Measurements from ENCODE around the gene BARX2. TPM values are rescaled to one million over a fixed set of nuclear protein-coding genes. Genes with fewer than 3 reads are reported as not detected.

BARX2 gene
- polyA plus RNA-seq, 1 of the 3 experiments (the other 2 are of a cell fraction), result not detected

DNA sequence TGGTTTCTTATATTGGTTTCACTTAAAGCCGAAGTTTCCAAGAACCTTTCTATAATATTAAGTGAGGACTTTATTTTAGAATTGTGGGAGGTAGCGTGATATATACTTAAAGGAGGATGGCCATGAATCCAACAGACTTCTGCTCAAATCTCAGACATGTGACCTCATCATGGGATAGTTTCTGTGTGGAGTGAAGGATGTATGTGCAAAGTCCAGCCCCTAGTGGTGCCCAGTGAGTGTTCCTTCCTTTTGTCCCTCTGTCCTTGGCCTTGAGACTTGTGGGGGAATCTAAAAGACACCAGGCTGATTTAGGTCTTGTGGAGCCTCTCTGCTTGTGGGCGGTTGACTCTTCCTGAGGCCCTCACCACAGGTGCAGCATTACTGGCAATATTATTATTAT is 43.7 kb downstream of the BARX2 start:
- no peak overlapping the region for H2AFZ ChIP-seq (ENCODE audit: low read depth)
- CTCF ChIA-PET, result no interaction called here
- H3K9ac ChIP-seq, result no peak overlapping the region
- H3K4me3 ChIP-seq (ENCODE audit: low read depth in 2 of 2, low read length in 1 of 2), result no peak overlapping the region
- no peaks in the 10 kb centered on the region for H3K9me2 ChIP-seq
- no peak overlapping the region for H3K4me2 ChIP-seq
- H3K27ac ChIP-seq (ENCODE audit: low read depth in 2 of 2, low read length in 1 of 2), result no peak overlapping the region
- no peaks in the 10 kb centered on the region for H3K79me2 ChIP-seq (ENCODE audit: insufficient read depth)
- H3F3A ChIP-seq (replicated peaks; ENCODE audit: insufficient read depth), result no peaks in the 10 kb centered on the region
- DNase-seq, result no peak
- TF ChIP-seq, protein P1, sequence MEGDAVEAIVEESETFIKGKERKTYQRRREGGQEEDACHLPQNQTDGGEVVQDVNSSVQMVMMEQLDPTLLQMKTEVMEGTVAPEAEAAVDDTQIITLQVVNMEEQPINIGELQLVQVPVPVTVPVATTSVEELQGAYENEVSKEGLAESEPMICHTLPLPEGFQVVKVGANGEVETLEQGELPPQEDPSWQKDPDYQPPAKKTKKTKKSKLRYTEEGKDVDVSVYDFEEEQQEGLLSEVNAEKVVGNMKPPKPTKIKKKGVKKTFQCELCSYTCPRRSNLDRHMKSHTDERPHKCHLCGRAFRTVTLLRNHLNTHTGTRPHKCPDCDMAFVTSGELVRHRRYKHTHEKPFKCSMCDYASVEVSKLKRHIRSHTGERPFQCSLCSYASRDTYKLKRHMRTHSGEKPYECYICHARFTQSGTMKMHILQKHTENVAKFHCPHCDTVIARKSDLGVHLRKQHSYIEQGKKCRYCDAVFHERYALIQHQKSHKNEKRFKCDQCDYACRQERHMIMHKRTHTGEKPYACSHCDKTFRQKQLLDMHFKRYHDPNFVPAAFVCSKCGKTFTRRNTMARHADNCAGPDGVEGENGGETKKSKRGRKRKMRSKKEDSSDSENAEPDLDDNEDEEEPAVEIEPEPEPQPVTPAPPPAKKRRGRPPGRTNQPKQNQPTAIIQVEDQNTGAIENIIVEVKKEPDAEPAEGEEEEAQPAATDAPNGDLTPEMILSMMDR (IDR thresholded peaks at IDR 0.05), result no peak
- TF ChIP-seq YY1 (IDR thresholded peaks at IDR 0.05; ENCODE audit: low read depth) (no peak), NRF1 (IDR thresholded peaks at IDR 0.05; ENCODE audit: low read depth, low read length) (no peak), RFX5 (IDR thresholded peaks at IDR 0.05; ENCODE audit: low read length) (no peak), TCF12 (IDR thresholded peaks at IDR 0.05) (no peak), RXRA (IDR thresholded peaks at IDR 0.05; ENCODE audit: borderline replicate concordance, low read depth) (no peak), SIN3A (IDR thresholded peaks at IDR 0.05; ENCODE audit: borderline replicate concordance, low read depth, low read length) (no peak), MEF2A (IDR thresholded peaks at IDR 0.05; ENCODE audit: borderline replicate concordance, low read depth) (no peak), CHD2 (IDR thresholded peaks at IDR 0.05; ENCODE audit: low read length, partially characterized antibody) (no peak), JUND (IDR thresholded peaks at IDR 0.05) (no peak), FOXJ3 (CRISPR knock-in tag; IDR thresholded peaks at IDR 0.05) (no peak)
- TF ChIP-seq, protein P2, sequence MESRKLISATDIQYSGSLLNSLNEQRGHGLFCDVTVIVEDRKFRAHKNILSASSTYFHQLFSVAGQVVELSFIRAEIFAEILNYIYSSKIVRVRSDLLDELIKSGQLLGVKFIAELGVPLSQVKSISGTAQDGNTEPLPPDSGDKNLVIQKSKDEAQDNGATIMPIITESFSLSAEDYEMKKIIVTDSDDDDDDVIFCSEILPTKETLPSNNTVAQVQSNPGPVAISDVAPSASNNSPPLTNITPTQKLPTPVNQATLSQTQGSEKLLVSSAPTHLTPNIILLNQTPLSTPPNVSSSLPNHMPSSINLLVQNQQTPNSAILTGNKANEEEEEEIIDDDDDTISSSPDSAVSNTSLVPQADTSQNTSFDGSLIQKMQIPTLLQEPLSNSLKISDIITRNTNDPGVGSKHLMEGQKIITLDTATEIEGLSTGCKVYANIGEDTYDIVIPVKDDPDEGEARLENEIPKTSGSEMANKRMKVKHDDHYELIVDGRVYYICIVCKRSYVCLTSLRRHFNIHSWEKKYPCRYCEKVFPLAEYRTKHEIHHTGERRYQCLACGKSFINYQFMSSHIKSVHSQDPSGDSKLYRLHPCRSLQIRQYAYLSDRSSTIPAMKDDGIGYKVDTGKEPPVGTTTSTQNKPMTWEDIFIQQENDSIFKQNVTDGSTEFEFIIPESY (IDR thresholded peaks at IDR 0.05; ENCODE audit: borderline replicate concordance, low read depth), result no peak
- TF ChIP-seq, protein P3, sequence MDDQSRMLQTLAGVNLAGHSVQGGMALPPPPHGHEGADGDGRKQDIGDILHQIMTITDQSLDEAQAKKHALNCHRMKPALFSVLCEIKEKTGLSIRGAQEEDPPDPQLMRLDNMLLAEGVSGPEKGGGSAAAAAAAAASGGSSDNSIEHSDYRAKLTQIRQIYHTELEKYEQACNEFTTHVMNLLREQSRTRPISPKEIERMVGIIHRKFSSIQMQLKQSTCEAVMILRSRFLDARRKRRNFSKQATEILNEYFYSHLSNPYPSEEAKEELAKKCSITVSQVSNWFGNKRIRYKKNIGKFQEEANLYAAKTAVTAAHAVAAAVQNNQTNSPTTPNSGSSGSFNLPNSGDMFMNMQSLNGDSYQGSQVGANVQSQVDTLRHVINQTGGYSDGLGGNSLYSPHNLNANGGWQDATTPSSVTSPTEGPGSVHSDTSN (IDR thresholded peaks at IDR 0.05), result no peak
- no peaks in the 10 kb centered on the region for H3K9me3 ChIP-seq
- H3K27me3 ChIP-seq (ENCODE audit: insufficient read depth), result no peaks in the 10 kb centered on the region; the same call in 1 of the 2 replicates
- no peaks in the 10 kb centered on the region for H4K20me1 ChIP-seq (ENCODE audit: insufficient read depth)
- POLR2A ChIA-PET, result no interaction called here
- no peaks in the 10 kb centered on the region for H3K4me1 ChIP-seq (ENCODE audit: control insufficient read depth in 1 of 2, insufficient read depth in 2 of 2, low read depth in 1 of 2, low read length in 1 of 2)
- WGBS (ENCODE audit: low lambda C conversion rate), result 52% methylated on average over 3 of the region's 3 CpGs
- no peaks in the 10 kb centered on the region for H3K36me3 ChIP-seq (replicated peaks in 1 of 2; ENCODE audit: control insufficient read depth in 1 of 2, insufficient read depth in 2 of 2, low read length in 1 of 2)

DNA sequence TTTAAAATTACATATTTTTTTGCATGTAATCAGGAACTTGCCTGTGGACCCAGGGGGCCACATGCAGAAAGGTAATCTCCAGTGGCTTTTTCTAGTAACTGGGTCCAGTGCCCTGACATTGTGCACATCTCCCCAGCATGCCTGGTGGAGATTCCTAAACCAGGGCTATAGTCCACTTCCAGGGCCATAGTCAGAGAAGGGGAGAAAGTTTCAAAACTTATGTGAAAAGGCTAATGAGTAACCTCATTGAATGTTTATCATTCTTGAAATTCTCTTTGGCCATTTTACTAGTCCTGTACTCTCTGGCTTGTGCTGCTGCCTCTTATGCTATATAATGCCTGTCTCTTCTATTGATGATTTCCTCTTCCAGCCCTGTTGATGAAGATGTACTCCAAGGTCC is 47.8 kb downstream of the BARX2 start:
- Histone ChIP-seq H3F3A (replicated peaks; ENCODE audit: insufficient read depth) (no peaks in the 10 kb centered on the region), H2AFZ (ENCODE audit: low read depth) (no peak overlapping the region), H3K27me3 (ENCODE audit: insufficient read depth) (no peaks in the 10 kb centered on the region; the same call in 1 of the 2 replicates), H4K20me1 (ENCODE audit: insufficient read depth) (no peaks in the 10 kb centered on the region), H3K4me1 (ENCODE audit: control insufficient read depth in 1 of 2, insufficient read depth in 2 of 2, low read depth in 1 of 2, low read length in 1 of 2) (no peaks in the 10 kb centered on the region; a peak in 1 of 4 replicates), H3K4me2 (no peak overlapping the region), H3K9ac (no peak overlapping the region), H3K4me3 (ENCODE audit: low read depth in 2 of 2, low read length in 1 of 2) (no peak overlapping the region), H3K36me3 (replicated peaks in 1 of 2; ENCODE audit: control insufficient read depth in 1 of 2, insufficient read depth in 2 of 2, low read length in 1 of 2) (no peaks in the 10 kb centered on the region), H3K9me2 (no peaks in the 10 kb centered on the region), H3K79me2 (ENCODE audit: insufficient read depth) (no peaks in the 10 kb centered on the region), H3K27ac (ENCODE audit: low read depth in 2 of 2, low read length in 1 of 2) (no peak overlapping the region), H3K9me3 (no peaks in the 10 kb centered on the region)
- ChIA-PET POLR2A (no interaction called here), CTCF (no interaction called here)
- no peak for DNase-seq
- TF ChIP-seq, protein P4, sequence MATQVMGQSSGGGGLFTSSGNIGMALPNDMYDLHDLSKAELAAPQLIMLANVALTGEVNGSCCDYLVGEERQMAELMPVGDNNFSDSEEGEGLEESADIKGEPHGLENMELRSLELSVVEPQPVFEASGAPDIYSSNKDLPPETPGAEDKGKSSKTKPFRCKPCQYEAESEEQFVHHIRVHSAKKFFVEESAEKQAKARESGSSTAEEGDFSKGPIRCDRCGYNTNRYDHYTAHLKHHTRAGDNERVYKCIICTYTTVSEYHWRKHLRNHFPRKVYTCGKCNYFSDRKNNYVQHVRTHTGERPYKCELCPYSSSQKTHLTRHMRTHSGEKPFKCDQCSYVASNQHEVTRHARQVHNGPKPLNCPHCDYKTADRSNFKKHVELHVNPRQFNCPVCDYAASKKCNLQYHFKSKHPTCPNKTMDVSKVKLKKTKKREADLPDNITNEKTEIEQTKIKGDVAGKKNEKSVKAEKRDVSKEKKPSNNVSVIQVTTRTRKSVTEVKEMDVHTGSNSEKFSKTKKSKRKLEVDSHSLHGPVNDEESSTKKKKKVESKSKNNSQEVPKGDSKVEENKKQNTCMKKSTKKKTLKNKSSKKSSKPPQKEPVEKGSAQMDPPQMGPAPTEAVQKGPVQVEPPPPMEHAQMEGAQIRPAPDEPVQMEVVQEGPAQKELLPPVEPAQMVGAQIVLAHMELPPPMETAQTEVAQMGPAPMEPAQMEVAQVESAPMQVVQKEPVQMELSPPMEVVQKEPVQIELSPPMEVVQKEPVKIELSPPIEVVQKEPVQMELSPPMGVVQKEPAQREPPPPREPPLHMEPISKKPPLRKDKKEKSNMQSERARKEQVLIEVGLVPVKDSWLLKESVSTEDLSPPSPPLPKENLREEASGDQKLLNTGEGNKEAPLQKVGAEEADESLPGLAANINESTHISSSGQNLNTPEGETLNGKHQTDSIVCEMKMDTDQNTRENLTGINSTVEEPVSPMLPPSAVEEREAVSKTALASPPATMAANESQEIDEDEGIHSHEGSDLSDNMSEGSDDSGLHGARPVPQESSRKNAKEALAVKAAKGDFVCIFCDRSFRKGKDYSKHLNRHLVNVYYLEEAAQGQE (IDR thresholded peaks at IDR 0.05; ENCODE audit: low read depth, low read length), result no peak
- no peak for TF ChIP-seq RXRA (IDR thresholded peaks at IDR 0.05; ENCODE audit: borderline replicate concordance, low read depth)
- TF ChIP-seq NFIC (IDR thresholded peaks at IDR 0.05; ENCODE audit: borderline replicate concordance), result no peak
- TF ChIP-seq RFX5 (IDR thresholded peaks at IDR 0.05; ENCODE audit: low read length), result no peak
- TF ChIP-seq ELF1 (IDR thresholded peaks at IDR 0.05), result no peak
- no peak for TF ChIP-seq GATA2 (CRISPR knock-in tag; IDR thresholded peaks at IDR 0.05)
- TF ChIP-seq FOXJ3 (CRISPR knock-in tag; IDR thresholded peaks at IDR 0.05), result no peak
- TF ChIP-seq TCF12 (IDR thresholded peaks at IDR 0.05), result no peak
- no peak for TF ChIP-seq EZH2phosphoT487 (IDR thresholded peaks at IDR 0.05; ENCODE audit: borderline replicate concordance, low read depth)
- no peak for TF ChIP-seq FOXM1 (IDR thresholded peaks at IDR 0.05; ENCODE audit: low read depth)
- TF ChIP-seq FOSL2 (IDR thresholded peaks at IDR 0.05; ENCODE audit: borderline replicate concordance, low read depth), result no peak
- TF ChIP-seq RAD21 (IDR thresholded peaks at IDR 0.05; ENCODE audit: low read length), result no peak
- TF ChIP-seq, protein P5, sequence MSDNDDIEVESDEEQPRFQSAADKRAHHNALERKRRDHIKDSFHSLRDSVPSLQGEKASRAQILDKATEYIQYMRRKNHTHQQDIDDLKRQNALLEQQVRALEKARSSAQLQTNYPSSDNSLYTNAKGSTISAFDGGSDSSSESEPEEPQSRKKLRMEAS (IDR thresholded peaks at IDR 0.05; ENCODE audit: low read depth), result no peak
